Measurements from ENCODE around the gene ELP2. TPM values are rescaled to one million over a fixed set of nuclear protein-coding genes. Genes with fewer than 3 reads are reported as not detected.

The ELP2 gene
- total RNA-seq: 92.6 and 99.8 TPM in 2 replicates

GRCh38 chr18:36129300-36130038 lies at the start of gene ELP2, which contains the start of gene SLC39A6:
Gene ELP2 (plus strand): TSS chr18:36129899. CDS start chr18:36129934, 35 bp downstream.
Gene SLC39A6 (minus strand): TSS chr18:36129340. CDS start chr18:36127007, 2,333 bp downstream.

GRCh38 chr18:36187193-36187825 lies 57.6 kb downstream of the ELP2 start, which contains the start of gene MOCOS:
Gene MOCOS (plus strand): TSS chr18:36187497. CDS start chr18:36187540, 43 bp downstream.

Other genes with a start within 250 kb of the ELP2 start
- 91.9 and 105 TPM in 2 replicates for gene RPRD1A, start 62.3 kb upstream of the ELP2 start, total RNA-seq
- gene SLC39A6, start 559 bp upstream of the ELP2 start, total RNA-seq: 201 and 377 TPM in 2 replicates
- 37.3 and 63.1 TPM in 2 replicates for gene MOCOS, start 57.6 kb downstream of the ELP2 start, total RNA-seq
- 9.2 and 48.6 TPM in 2 replicates for gene FHOD3, start 167.8 kb downstream of the ELP2 start, total RNA-seq